NT2/D1 (cell line): ENCODE results near the gene NPAS2.

Experiments
- YY1 ChIP-seq: IDR thresholded peaks from 2 replicates; pipeline ENCODE4 v1.6.1; 2011; ENCODE audit not compliant: insufficient read length, insufficient read depth
- ZNF274 ChIP-seq: IDR thresholded peaks from 2 replicates; pipeline ENCODE4 v1.6.1; 2011; ENCODE audit warnings: mild to moderate bottlenecking, low read depth, low read length

GRCh38 chr2:100781523-100782379 is 38.2 kb upstream of the NPAS2 start:
- no peak for TF ChIP-seq YY1
- no peak for TF ChIP-seq ZNF274
